Left colon (tissue), 2 donors: ENCODE data around the gene AADACL3. TPM values are rescaled to one million over a fixed set of nuclear protein-coding genes. Genes with fewer than 3 reads are reported as not detected.

Experiments
- ATAC-seq: fragments of 200-7000 bp; cut with Tn5 transposase; one replicate; pipeline ENCODE4 v1.9.1; 2020; ENCODE audit warnings: mild to moderate bottlenecking, moderate library complexity
- DNase-seq, 2 donors: peaks; one replicate each; pipeline ENCODE4 v3.0.0-alpha.2; 2020
- intact Hi-C, 2 donors: fragments of 100-400 bp; cut with DNase I in 1 of 2; cut with micrococcal nuclease in 1 of 2; formaldehyde crosslinking; loops; one replicate each; pipeline versions ENCODE4 v1.11.2 to v1.14.0; 2022; cut with DNase I, micrococcal nuclease
- total RNA-seq, 2 donors: library from RNA; stranded (reverse); fragmentation: NEBNext Ultra II Directional; extraction: Animal tissue kit (Norgen Biotek cat#: 25700); gene quantifications; one replicate each; pipeline ENCODE4 v1.2.1, GENCODE V29; 2021
- donor health status: DM: no; HTN: no; CAD: no.
- donor health status: DM: yes; HTN: yes; CAD: no.

AADACL3 gene
- total RNA-seq, 2 donors from 2014 or later = not detected

- ATAC-seq = no peak
- no peak for DNase-seq
- intact Hi-C loops = no loop called here
Observed at GRCh38 chr1:12760256-12760795, 44.4 kb downstream of the AADACL3 start.

GRCh38 chr1:12761781-12762180 is 45.9 kb downstream of the AADACL3 start:
- ATAC-seq (no peak), DNase-seq (no peak)
- intact Hi-C loops = no loop called here

- intact Hi-C loops = no loop called here
- ATAC-seq (no peak), DNase-seq (no peak)
Observed at GRCh38 chr1:12762766-12763165, 46.9 kb downstream of the AADACL3 start.

- no peak for ATAC-seq
- intact Hi-C loops = no loop called here
- DNase-seq = no peak
Observed at GRCh38 chr1:12763479-12763878, 47.6 kb downstream of the AADACL3 start.

GRCh38 chr1:12764016-12764415 is 48.1 kb downstream of the AADACL3 start:
- DNase-seq (no peak), ATAC-seq (no peak)
- intact Hi-C loops = no loop called here

GRCh38 chr1:12769031-12769430 is 53.1 kb downstream of the AADACL3 start:
- intact Hi-C loops = no loop called here
- no peak for ATAC-seq
- no peak for DNase-seq

- no peak for ATAC-seq
- intact Hi-C loops = no loop called here
Observed at GRCh38 chr1:12769976-12770505, 54.1 kb downstream of the AADACL3 start.

GRCh38 chr1:12770620-12771019 is 54.7 kb downstream of the AADACL3 start:
- DNase-seq (no peak), ATAC-seq (no peak)
- intact Hi-C loops = no loop called here

More at GRCh38 chr1:12769976-12770505, 54.1 kb downstream of the AADACL3 start:
- DNase-seq = no peak

- no peak for ATAC-seq
Observed at GRCh38 chr1:12771186-12771585, 55.3 kb downstream of the AADACL3 start.

GRCh38 chr1:12772520-12772919 is 56.6 kb downstream of the AADACL3 start:
- DNase-seq (no peak), ATAC-seq (no peak)
- intact Hi-C loops = no loop called here

More at GRCh38 chr1:12771186-12771585, 55.3 kb downstream of the AADACL3 start:
- intact Hi-C loops = no loop called here
- DNase-seq = no peak

GRCh38 chr1:12773438-12773837 is 57.5 kb downstream of the AADACL3 start, which contains the start of gene PRAMEF12:
PRAMEF12 (plus strand) TSS chr1:12773738; CDS start chr1:12774868, 1,130 bp downstream.
- ATAC-seq (no peak), DNase-seq (no peak)
- intact Hi-C loops = no loop called here

GRCh38 chr1:12774801-12775345 is 59.0 kb downstream of the AADACL3 start:
- ATAC-seq (no peak), DNase-seq (no peak)
- intact Hi-C loops = no loop called here

GRCh38 chr1:12775443-12775842 is 59.5 kb downstream of the AADACL3 start:
- DNase-seq (no peak), ATAC-seq (no peak)
- intact Hi-C loops = no loop called here

- intact Hi-C loops = no loop called here
- DNase-seq = no peak
- ATAC-seq = no peak
Observed at GRCh38 chr1:12776801-12777557, 61.1 kb downstream of the AADACL3 start.

Other genes starting within 250 kb of the AADACL3 start
- gene DHRS3, start 97.9 kb upstream of the AADACL3 start, total RNA-seq = 100 to 1,000 TPM in 1 of 2 donors, 10 to 100 TPM in 1; 73.2 to 106 TPM
- not detected for gene AADACL4, start 72.0 kb upstream of the AADACL3 start, total RNA-seq
- not detected for gene CFAP107, start 30.1 kb downstream of the AADACL3 start, total RNA-seq
- gene PRAMEF12, start 57.6 kb downstream of the AADACL3 start, total RNA-seq = not detected
- gene PRAMEF1, start 75.3 kb downstream of the AADACL3 start, total RNA-seq = not detected
- not detected for gene PRAMEF11, start 115.3 kb downstream of the AADACL3 start, total RNA-seq
- gene HNRNPCL1, start 132.6 kb downstream of the AADACL3 start, total RNA-seq = not detected
- not detected for gene PRAMEF2, start 141.0 kb downstream of the AADACL3 start, total RNA-seq
- gene PRAMEF4, start 170.1 kb downstream of the AADACL3 start, total RNA-seq = not detected
- gene PRAMEF10, start 182.2 kb downstream of the AADACL3 start, total RNA-seq = not detected
- gene PRAMEF7, start 200.5 kb downstream of the AADACL3 start, total RNA-seq = not detected
- gene PRAMEF6, start 231.5 kb downstream of the AADACL3 start, total RNA-seq = not detected